ENCODE data around the gene HDAC4. TPM values are rescaled to one million over a fixed set of nuclear protein-coding genes. Genes with fewer than 3 reads are reported as not detected.

Gene HDAC4
- total and polyA plus RNA-seq, 9 of the 15 experiments (the other 6 are each of a cell fraction or from before 2014, with no cell fraction given): 0.11 to 20.2 (median 4.0) TPM

GRCh38 chr2:239193401-239193811 is 207.4 kb downstream of the HDAC4 start:
- no peaks in the 10 kb centered on the region for H3K79me2 ChIP-seq (ENCODE audit: control insufficient read depth, insufficient read depth, low read length)
- H4K20me1 ChIP-seq (replicated peaks; ENCODE audit: control insufficient read depth, insufficient read depth, low read length): no peaks in the 10 kb centered on the region
- no peak for FAIRE-seq
- H3K27me3 ChIP-seq (ENCODE audit: control insufficient read depth in 2 of 2, insufficient read depth in 2 of 2, low read length in 2 of 2): no peaks in the 10 kb centered on the region
- 79% methylated on average over 6 of the region's 12 CpGs for WGBS (ENCODE audit: insufficient coverage, low coverage, missing lambda C conversion rate)
- ChIA-PET POLR2A (no interaction called here), CTCF (ENCODE audit: low intra/inter-chr PET ratio) (no interaction called here)
- in situ Hi-C loops (cut with MboI): no loop called here
- no peak overlapping the region for H2AFZ ChIP-seq (ENCODE audit: low read depth, low read length)
- H3K4me2 ChIP-seq (ENCODE audit: insufficient read depth, low read length): no peak overlapping the region
- H3K9me1 ChIP-seq (ENCODE audit: control insufficient read depth, insufficient read depth, low read length): no peaks in the 10 kb centered on the region
- no peak for DNase-seq (ENCODE audit: extremely low read depth in 1 of 4, low spot score in 3 of 4)
- no peak for TF ChIP-seq GATAD2A (IDR thresholded peaks at IDR 0.05)
- TF ChIP-seq THRAP3 (IDR thresholded peaks at IDR 0.05; ENCODE audit: borderline replicate concordance): no peak
- TF ChIP-seq PCBP1 (IDR thresholded peaks at IDR 0.05; ENCODE audit: low read depth, low read length, poor library complexity, severe bottlenecking): no peak
- no peak for TF ChIP-seq NCOA4 (IDR thresholded peaks at IDR 0.05; ENCODE audit: partially characterized antibody)
- no peak for TF ChIP-seq KAT8 (IDR thresholded peaks at IDR 0.05; ENCODE audit: low read depth)
- no peak for TF ChIP-seq PCBP2 (IDR thresholded peaks at IDR 0.05; ENCODE audit: low read depth, low read length, poor library complexity, severe bottlenecking)
- TF ChIP-seq RBM39 (optimal IDR thresholded peaks at IDR 0.05; ENCODE audit: low read depth, low read length): no peak
- no peak for TF ChIP-seq NFIC (IDR thresholded peaks at IDR 0.05)
- no peak for TF ChIP-seq CBFA2T3 (IDR thresholded peaks at IDR 0.05)
- no peak for TF ChIP-seq HOXB6 (CRISPR knock-in tag; IDR thresholded peaks at IDR 0.05; ENCODE audit: borderline replicate concordance)
- TF ChIP-seq CHD2 (IDR thresholded peaks at IDR 0.05; ENCODE audit: low read depth, low read length): no peak
- TF ChIP-seq ELF1 (tag; IDR thresholded peaks at IDR 0.05): no peak
- H3K4me3 ChIP-seq: no peak overlapping the region
- no TSS peak for BruUV-seq (replicated peaks)
- H3K36me3 ChIP-seq (ENCODE audit: control insufficient read depth, insufficient read depth, low read length): peaks cover 7% of the 10 kb centered on the region; the same call in 1 of the 3 replicates
- peaks cover 0 to 3% of the 10 kb centered on the region in 2 experiments; a peak in 1 of 5 replicates for H3K4me1 ChIP-seq (replicated peaks in 1 of 2; ENCODE audit: control insufficient read depth in 2 of 2, insufficient read depth in 2 of 2, low read length in 2 of 2)
- H3K9ac ChIP-seq (ENCODE audit: insufficient read depth in 1 of 2, low read depth in 2 of 2, low read length in 2 of 2): no peak overlapping the region
- intact Hi-C loops (cut with micrococcal nuclease): no loop called here
- no peak overlapping the region for H3K27ac ChIP-seq (ENCODE audit: extremely low read depth, low read depth, low read length)
- ATAC-seq: no peak
- H3K9me3 ChIP-seq (replicated peaks; ENCODE audit: control insufficient read depth, insufficient read depth, low read depth, low read length): no peaks in the 10 kb centered on the region
